Activated CD4-positive, alpha-beta T cell treated with anti-CD3 and anti-CD28 coated beads, Interleukin-2, amount 50 U/mL, for 4 hours (primary cell): ENCODE results near the gene GSK3A.

ENCODE experiments used
- DNase-seq, 2 experiments: peaks; one replicate each; pipeline ENCODE4 v3.0.0-alpha.2; 2020

The GSK3A gene

GRCh38 chr19:42242512-42243409, at the start of gene GSK3A:
GSK3A (minus strand) TSS chr19:42242602; CDS start chr19:42242465, 137 bp downstream.
- peak; percentile 94 to 95 for DNase-seq

DNA sequence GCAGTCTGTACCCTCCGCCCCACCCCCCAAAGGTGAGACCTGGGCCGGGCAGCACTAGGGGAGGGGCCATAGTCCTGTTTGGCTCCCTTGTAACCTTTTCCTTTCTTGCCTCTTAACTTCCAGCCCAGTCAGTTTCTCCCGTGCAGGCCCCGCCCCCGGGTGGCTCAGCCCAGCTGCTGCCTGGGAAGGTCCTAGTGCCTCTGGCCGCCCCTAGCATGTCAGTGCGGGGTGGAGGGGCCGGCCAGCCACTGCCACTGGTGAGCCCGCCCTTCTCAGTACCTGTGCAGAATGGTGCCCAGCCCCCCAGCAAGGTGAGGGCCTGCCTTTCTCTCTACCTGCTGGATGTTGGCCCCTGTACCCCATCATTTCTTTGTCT, 49.0 kb upstream of the GSK3A start:
- DNase-seq, result no peak

DNA sequence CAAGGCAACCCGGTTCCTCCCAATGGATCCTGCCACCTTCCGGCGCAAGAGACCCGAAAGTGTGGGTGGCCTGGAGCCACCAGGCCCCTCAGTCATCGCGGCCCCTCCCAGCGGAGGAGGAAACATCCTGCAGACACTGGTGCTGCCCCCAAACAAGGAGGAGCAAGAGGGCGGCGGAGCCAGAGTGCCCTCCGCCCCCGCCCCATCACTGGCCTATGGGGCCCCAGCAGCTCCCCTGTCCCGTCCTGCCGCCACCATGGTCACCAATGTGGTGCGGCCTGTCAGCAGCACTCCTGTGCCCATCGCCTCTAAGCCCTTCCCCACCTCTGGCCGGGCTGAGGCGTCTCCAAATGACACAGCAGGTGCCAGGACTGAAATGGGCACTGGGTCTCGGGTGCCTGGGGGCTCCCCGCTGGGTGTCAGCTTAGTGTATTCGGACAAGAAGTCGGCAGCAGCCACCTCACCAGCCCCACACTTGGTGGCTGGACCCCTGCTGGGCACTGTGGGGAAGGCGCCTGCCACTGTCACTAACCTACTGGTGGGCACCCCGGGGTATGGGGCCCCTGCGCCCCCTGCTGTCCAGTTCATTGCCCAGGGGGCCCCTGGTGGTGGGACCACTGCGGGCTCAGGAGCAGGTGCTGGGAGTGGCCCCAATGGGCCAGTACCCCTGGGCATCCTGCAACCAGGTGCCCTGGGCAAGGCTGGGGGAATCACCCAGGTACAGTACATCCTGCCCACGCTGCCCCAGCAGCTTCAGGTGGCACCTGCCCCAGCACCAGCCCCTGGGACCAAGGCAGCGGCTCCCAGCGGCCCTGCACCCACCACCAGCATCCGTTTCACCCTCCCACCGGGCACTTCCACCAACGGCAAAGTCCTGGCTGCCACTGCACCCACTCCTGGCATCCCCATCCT, 48.4 kb upstream of the GSK3A start:
- DNase-seq, result peak; percentile 54 to 60

GRCh38 chr19:42290136-42290522, 47.7 kb upstream of the GSK3A start:
- DNase-seq, result no peak

- DNase-seq, result no peak
Measured at GRCh38 chr19:42289556-42290041, 47.2 kb upstream of the GSK3A start.

DNA sequence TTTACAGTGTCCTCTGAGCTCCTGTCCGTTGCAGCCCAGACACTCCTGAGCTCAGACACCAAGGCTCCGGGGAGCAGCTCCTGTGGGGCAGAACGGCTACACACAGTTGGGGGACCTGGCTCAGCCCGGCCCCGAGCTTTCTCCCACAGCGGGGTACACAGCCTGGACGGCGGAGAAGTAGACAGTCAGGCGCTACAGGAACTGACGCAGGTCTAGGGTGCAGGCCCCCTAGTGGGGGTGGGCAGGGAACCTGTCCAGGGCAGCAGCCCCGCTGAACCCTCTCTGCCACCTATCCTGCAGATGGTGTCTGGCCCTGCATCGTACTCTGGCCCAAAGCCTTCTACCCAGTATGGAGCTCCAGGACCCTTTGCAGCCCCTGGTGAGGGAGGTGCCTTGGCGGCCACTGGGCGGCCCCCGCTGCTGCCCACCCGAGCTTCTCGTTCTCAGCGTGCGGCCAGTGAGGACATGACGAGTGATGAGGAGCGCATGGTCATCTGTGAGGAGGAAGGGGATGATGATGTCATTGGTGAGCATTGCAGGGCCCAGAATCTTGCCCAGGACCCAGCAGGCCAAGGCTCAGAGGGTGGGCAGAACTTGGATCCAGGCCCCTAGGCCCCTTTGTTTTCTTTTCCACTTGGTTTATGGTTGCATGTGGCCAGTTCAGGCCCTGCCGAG, 46.6 kb upstream of the GSK3A start:
- no peak for DNase-seq

DNA sequence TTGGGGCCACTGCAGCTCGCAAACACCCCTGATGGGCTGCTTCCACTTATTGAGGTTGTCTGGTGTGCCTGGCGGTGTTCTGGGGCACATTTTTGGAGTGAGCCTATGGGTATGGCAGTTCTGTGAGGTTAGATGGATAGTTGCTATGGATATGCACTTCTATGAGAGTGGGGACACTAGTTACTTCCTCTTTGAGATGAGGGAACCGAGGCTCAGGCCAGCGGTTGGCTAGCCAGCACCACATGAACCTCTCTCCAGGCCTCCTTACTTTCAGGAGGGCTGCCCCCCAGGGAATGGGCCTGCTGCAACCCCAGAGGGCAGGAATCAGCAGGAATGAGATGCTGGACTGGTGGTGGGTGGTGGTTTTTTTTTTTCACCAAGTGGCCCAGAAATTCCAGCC, 46.0 kb upstream of the GSK3A start:
- no peak for DNase-seq

- no peak for DNase-seq
Measured at GRCh38 chr19:42287827-42288107, 45.4 kb upstream of the GSK3A start.

DNA sequence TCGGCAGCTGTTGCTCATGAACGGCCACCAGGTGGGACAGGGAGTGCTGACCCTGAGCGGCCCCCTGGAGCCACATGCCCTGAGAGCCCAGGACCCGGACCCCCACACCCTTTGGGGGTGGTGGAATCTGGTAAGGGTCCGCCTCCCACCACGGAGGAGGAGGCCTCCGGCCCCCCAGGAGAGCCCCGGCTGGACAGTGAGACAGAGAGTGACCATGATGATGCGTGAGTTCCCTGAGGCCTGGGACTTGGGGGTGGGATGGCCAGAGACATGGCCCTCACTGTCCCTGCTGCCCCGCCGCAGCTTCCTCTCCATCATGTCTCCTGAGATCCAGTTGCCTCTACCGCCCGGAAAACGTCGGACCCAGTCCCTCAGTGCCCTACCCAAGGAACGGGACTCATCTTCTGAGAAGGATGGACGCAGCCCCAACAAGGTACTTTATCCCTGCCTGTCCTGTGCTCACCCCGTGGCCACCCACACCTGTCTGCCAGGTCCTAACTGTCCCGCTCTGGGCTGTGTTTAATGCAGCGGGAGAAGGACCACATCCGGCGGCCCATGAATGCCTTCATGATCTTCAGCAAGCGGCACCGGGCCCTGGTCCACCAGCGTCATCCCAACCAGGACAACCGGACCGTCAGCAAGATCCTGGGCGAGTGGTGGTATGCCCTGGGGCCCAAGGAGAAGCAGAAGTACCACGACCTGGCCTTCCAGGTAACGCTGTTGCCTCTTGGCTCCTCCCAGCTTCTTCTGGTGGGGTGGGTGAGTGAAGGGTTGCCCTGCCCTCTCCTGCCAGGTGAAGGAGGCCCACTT, 44.8 kb upstream of the GSK3A start:
- no peak for DNase-seq

- DNase-seq, result no peak
Measured at GRCh38 chr19:42286349-42287016, 44.1 kb upstream of the GSK3A start.

DNA sequence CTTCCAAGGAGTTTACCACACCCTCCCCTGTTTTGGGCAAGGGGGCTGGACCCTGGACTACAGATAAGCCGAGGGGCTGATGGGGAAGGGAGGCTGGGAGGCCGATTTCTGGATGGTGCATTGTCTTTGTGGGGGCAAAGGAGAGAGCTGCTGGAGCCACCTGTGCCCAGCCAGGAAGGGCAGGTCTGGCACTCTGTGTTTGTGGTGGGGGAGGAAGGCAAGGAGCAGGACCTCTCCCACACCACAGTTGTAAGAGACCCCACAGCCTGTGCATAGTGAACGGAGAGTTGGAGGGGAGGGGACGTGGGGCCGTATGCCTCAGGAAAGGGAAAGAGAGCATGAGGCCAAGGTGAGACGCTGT, 43.6 kb upstream of the GSK3A start:
- no peak for DNase-seq

- DNase-seq, result no peak
Measured at GRCh38 chr19:42285541-42285941, 43.1 kb upstream of the GSK3A start.

DNA sequence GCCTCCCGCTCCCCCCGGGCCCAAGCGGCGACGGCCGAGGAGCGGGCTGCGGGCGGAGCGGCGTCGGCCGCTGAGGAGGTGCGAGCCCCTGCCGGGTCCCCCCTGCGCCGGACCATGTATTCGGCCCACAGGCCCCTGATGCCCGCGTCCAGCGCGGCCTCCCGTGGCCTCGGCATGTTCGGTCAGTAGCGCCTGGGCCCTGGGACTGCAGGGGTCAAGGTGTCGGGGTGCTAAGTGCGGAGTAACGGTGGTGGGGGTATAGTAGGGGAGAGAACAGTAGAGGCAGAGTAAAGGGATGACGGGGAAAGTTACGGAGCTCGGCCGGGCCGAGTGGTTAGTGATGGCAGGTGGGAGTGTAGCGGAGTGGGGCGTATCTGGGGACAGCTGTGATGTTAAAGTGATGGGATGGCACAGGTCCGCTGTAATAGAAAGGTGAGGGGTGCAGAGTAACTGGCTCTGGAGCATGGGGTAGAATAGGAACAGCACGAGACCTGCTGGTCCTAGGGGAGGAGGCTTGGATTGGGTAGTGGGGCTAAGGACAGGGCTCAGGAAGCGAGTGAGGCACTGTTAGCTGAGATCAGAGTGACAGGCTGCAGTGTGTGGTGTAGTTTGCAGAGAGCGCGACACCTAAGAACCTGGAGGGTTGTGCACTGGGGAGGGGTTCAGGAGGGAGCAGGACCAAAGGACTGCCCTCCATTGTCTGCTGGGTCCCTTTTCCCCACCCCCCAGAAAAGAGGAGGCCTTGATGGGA, 42.4 kb upstream of the GSK3A start:
- DNase-seq, result no peak

DNA sequence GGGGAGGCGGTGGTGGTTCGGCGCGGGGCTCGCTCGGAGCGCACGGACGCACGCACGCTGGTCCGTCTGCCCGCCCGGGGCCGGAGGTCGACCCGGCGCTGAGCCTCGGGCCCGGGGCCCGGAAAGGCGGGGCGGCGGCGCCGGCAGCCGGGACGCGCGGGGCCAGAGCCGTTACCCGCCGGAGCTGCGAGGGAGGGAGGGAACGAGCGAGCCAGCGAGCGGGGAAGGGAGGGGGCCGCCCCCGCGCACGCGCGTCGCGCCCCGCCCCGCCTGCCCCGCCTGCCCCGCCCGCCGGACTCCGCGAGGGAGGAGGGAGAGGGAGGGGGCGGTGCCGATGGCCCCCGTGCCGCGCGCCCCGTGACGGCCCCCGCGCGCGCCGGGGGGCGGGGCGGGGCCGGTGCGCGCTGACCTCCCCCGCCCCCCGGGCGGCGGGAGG, 41.7 kb upstream of the GSK3A start:
- DNase-seq, result peak; percentile 66 to 77

GRCh38 chr19:42283188-42284065, 41.0 kb upstream of the GSK3A start:
- peak; percentile 93 to 95 for DNase-seq

DNA sequence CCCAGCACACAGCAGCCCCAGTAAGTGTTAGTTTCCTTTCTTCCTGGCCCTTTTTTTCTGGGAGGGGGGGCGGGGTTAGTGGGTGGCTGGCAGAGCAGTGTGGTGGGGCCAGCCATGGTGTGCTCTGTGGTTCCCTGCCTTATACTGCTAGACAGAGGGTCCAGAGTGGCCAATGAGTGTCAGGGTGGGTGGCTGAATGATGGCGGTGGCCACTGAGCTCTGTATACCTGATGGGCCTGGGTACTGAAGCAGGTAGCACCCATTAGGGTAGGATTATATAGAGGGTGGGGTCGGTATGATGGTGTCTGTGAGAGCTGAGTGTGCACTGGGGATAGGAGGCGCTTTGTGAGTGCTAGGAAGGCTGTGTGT, 40.4 kb upstream of the GSK3A start:
- DNase-seq, result no peak

GRCh38 chr19:42281827-42282762, 39.7 kb upstream of the GSK3A start:
- no peak for DNase-seq

GRCh38 chr19:42281146-42281826, 38.9 kb upstream of the GSK3A start:
- DNase-seq, result no peak
